Gastroesophageal sphincter (tissue), 4 donors: ENCODE data around the gene STIMATE. TPM values are rescaled to one million over a fixed set of nuclear protein-coding genes. Genes with fewer than 3 reads are reported as not detected.

Experiments used
- ATAC-seq: fragments of 150-250 bp; one replicate; pipeline ENCODE4 v1.9.1; 2016; ENCODE audit warnings: mild to moderate bottlenecking, moderate library complexity
- H3K27ac ChIP-seq, 4 donors: fragments of 200-600 bp; sonication (generic) in 3 of 4; 1 replicate in 3 of 4; 2 replicates in 1 of 4; pipeline ENCODE4 v1.5.1; 2016 to 2019
- H3K27me3 ChIP-seq: fragments of 200-600 bp; sonication (generic); one replicate; pipeline ENCODE4 v1.5.1; 2019
- H3K36me3 ChIP-seq, 2 donors: fragments of 200-600 bp; sonication (generic); one replicate each; pipeline ENCODE4 v1.5.1; 2019; ENCODE audit warnings: control low read depth in 1 of 2
- H3K4me1 ChIP-seq, 3 donors: fragments of 200-600 bp; sonication (generic); 1 replicate in 2 of 3; 2 replicates in 1 of 3; pipeline ENCODE4 v1.5.1; 2016 to 2019; ENCODE audit warnings: control low read depth in 2 of 3
- H3K4me3 ChIP-seq, 2 donors: fragments of 200-600 bp; sonication (generic); one replicate each; pipeline ENCODE4 v1.5.1; 2019; ENCODE audit warnings: mild to moderate bottlenecking in 1 of 2, moderate library complexity in 1 of 2
- H3K9me3 ChIP-seq, 3 donors: fragments of 200-600 bp; sonication (generic); one replicate each; pipeline ENCODE4 v1.5.1; 2017 to 2019; ENCODE audit warnings: control low read depth in 2 of 3
- EP300 ChIP-seq: sonication (generic); formaldehyde crosslinking; IDR thresholded peaks from one replicate; pipeline ENCODE4 v1.6.1; 2017; ENCODE audit warnings: antibody characterized with exemption, mild to moderate bottlenecking
- POLR2A ChIP-seq, 2 donors: fragments of 450-650 bp; IDR thresholded peaks; one replicate each; pipeline ENCODE4 v1.6.1; 2017; ENCODE audit warnings: antibody characterized with exemption in 2 of 2, mild to moderate bottlenecking in 2 of 2, moderate library complexity in 1 of 2
- POLR2AphosphoS5 ChIP-seq: sonication (generic); formaldehyde crosslinking; IDR thresholded peaks from one replicate; pipeline ENCODE4 v1.6.1; 2017; ENCODE audit warnings: antibody characterized with exemption
- WGBS, 2 donors: methylation state at CpG; one replicate each; pipeline ENCODE4 v1.1.5; 2018; ENCODE audit warnings: low coverage in 1 of 2; 5-methylcytosine and 5-hydroxymethylcytosine counted together
- small RNA-seq, 4 donors: library from RNA; depleted of rRNA; stranded (forward); fragments of <200 nt; gene quantifications; one replicate each; pipeline ENCODE3, GENCODE V24; 2016
- total RNA-seq, 4 donors: library from RNA; depleted of rRNA; stranded (reverse); fragments of >200 nt; gene quantifications; one replicate each; pipeline ENCODE4 v1.1.0, GENCODE V29; 2016
- TF ChIP-seq, protein P1 (sequence below), 4 experiments: fragments of 200-600 bp in 2 of 4; fragments of 450-650 bp in 2 of 4; sonication (generic) in 1 of 4; IDR thresholded peaks; one replicate each; pipeline ENCODE4 v1.5.1; 2017 to 2019; ENCODE audit warnings: antibody characterized with exemption in 4 of 4, mild to moderate bottlenecking in 2 of 4, moderate library complexity in 2 of 4

Gene STIMATE
- total RNA-seq, 4 donors from 2014 or later = 14.6 to 30.2 (median 20.5) TPM

DNA sequence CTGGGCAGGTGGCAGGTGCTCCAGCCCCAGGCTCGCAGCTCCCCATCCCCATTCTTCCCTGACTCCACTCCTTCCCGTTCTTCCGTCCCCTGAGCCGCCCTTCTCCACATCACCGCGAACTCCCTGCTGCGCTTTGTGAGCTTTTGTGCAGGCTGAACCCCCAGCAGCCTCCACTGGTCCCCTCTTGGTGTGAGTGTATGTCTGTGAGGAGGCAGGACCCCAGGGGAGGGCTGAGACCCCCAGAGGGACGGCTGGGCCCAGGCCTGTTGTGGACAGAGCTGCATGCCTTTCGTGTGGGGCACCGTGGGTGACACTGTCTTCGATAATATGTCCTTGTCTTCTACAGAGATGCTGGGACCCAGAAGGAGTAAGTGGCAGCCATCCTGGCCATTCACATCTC, 110.1 kb downstream of the STIMATE start:
- Histone ChIP-seq H3K4me3 (no peak overlapping the region), H3K27ac (no peak overlapping the region), H3K4me1 (no peaks in the 10 kb centered on the region), H3K9me3 (no peaks in the 10 kb centered on the region), H3K36me3 (no peaks in the 10 kb centered on the region), H3K27me3 (peaks cover 5% of the 10 kb centered on the region)
- TF ChIP-seq EP300 (no peak), POLR2A (IDR thresholded peaks at IDR 0.05) (no peak), POLR2AphosphoS5 (no peak)
- TF ChIP-seq, protein P1, sequence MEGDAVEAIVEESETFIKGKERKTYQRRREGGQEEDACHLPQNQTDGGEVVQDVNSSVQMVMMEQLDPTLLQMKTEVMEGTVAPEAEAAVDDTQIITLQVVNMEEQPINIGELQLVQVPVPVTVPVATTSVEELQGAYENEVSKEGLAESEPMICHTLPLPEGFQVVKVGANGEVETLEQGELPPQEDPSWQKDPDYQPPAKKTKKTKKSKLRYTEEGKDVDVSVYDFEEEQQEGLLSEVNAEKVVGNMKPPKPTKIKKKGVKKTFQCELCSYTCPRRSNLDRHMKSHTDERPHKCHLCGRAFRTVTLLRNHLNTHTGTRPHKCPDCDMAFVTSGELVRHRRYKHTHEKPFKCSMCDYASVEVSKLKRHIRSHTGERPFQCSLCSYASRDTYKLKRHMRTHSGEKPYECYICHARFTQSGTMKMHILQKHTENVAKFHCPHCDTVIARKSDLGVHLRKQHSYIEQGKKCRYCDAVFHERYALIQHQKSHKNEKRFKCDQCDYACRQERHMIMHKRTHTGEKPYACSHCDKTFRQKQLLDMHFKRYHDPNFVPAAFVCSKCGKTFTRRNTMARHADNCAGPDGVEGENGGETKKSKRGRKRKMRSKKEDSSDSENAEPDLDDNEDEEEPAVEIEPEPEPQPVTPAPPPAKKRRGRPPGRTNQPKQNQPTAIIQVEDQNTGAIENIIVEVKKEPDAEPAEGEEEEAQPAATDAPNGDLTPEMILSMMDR (IDR thresholded peaks at IDR 0.05) = no peak
- ATAC-seq = no peak
- 63 to 96% methylated on average over 3 to 8 of the region's 11 CpGs for WGBS, 2 donors

Small RNA genes lying within 50 kb of the gene (small RNA-seq; reads per million reads assigned to genes)
- 0 reads per million in 4 donors for gene MIR8064
- 0 reads per million in 4 donors for gene MUSTN1

Other genes with a start within 250 kb of the STIMATE start
- gene PBRM1, start 211.6 kb downstream of the STIMATE start, total RNA-seq = 100 to 1,000 TPM in 1 of 4 donors, 10 to 100 TPM in 3; 73.9 to 105 (median 98.4) TPM
- 10 to 100 TPM; 36.4 to 83.7 (median 51.7) TPM for gene GNL3, start 211.5 kb downstream of the STIMATE start, total RNA-seq
- gene GLT8D1, start 191.8 kb downstream of the STIMATE start, total RNA-seq = 10 to 100 TPM; 36.9 to 57.7 (median 48.6) TPM
- 100 to 1,000 TPM in 1 of 4 donors, 10 to 100 TPM in 3; 66.5 to 159 (median 88.2) TPM for gene SPCS1, start 191.4 kb downstream of the STIMATE start, total RNA-seq
- 10 to 100 TPM; 22.1 to 29.5 (median 22.7) TPM for gene NEK4, start 126.6 kb downstream of the STIMATE start, total RNA-seq
- gene ITIH1, start 119.9 kb downstream of the STIMATE start, total RNA-seq = not detected
- 1 to 10 TPM in 1 of 4 donors, under 1 TPM in 2, not detected in 1; 0.27 to 9.7 (median 0.89) TPM for gene ITIH3, start 102.8 kb downstream of the STIMATE start, total RNA-seq
- gene ITIH4, start 66.9 kb downstream of the STIMATE start, total RNA-seq = 1 to 10 TPM; 1.2 to 7.0 (median 3.4) TPM
- gene MUSTN1, start 62.5 kb downstream of the STIMATE start, total RNA-seq = 10 to 100 TPM in 3 of 4 donors, 1 to 10 TPM in 1; 8.6 to 20.9 (median 16.6) TPM
- gene SFMBT1, start 148.5 kb upstream of the STIMATE start, total RNA-seq = 10 to 100 TPM; 21.3 to 31.6 (median 21.5) TPM
- 1 to 10 TPM; 6.5 to 7.6 (median 7.2) TPM for gene RFT1, start 232.9 kb upstream of the STIMATE start, total RNA-seq